Ishikawa (cell line): ENCODE results near the gene SGPP2.

Experiments
- CEBPB ChIP-seq: IDR thresholded peaks from 2 replicates; pipeline ENCODE4 v1.6.1; 2012
- CREB1 ChIP-seq: IDR thresholded peaks from 2 replicates; pipeline ENCODE4 v1.6.1; 2012; ENCODE audit warnings: low read depth
- EP300 ChIP-seq: IDR thresholded peaks from 2 replicates; pipeline ENCODE4 v1.6.1; 2012; ENCODE audit warnings: borderline replicate concordance
- FOXM1 ChIP-seq: IDR thresholded peaks from 2 replicates; pipeline ENCODE4 v1.6.1; 2012; ENCODE audit warnings: low read depth, borderline replicate concordance
- TAF1 ChIP-seq: IDR thresholded peaks from 2 replicates; pipeline ENCODE4 v1.6.1; 2012; ENCODE audit warnings: low read depth, mild to moderate bottlenecking
- TEAD4 ChIP-seq: IDR thresholded peaks from 2 replicates; pipeline ENCODE4 v1.6.1; 2012
- TF ChIP-seq, protein P1 (sequence below): IDR thresholded peaks from 2 replicates; pipeline ENCODE4 v1.6.1; 2012
- TF ChIP-seq, protein P2 (sequence below): IDR thresholded peaks from 2 replicates; pipeline ENCODE4 v1.6.1; 2012
- TF ChIP-seq, protein P3 (sequence below): IDR thresholded peaks from 2 replicates; pipeline ENCODE4 v1.6.1; 2012; ENCODE audit warnings: low read depth, mild to moderate bottlenecking

DNA sequence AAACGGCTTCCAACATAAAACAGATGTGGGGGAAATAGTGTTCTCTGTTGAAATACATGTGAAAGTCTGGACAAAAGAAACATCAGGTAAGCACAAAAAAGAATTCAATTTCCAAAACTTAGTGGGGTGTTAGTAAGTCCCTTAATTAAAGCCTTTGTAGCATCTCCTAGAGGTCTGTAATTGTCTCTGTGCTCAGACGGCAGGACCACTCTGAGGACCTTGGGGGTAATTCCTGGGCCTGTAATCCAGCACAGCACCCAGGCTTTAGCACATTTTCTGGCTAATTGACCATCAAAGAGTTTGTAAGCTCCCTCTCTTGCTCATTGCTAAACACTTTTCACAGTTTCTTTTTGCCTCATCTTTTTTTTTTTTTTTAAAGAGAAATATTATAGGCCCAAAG is 151.3 kb downstream of the SGPP2 start:
- TF ChIP-seq, protein P1, sequence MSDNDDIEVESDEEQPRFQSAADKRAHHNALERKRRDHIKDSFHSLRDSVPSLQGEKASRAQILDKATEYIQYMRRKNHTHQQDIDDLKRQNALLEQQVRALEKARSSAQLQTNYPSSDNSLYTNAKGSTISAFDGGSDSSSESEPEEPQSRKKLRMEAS: no peak
- TF ChIP-seq, protein P2, sequence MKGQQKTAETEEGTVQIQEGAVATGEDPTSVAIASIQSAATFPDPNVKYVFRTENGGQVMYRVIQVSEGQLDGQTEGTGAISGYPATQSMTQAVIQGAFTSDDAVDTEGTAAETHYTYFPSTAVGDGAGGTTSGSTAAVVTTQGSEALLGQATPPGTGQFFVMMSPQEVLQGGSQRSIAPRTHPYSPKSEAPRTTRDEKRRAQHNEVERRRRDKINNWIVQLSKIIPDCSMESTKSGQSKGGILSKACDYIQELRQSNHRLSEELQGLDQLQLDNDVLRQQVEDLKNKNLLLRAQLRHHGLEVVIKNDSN: no peak
- no peak for TF ChIP-seq TEAD4
- no peak for TF ChIP-seq EP300
- no peak for TF ChIP-seq CEBPB
- no peak for TF ChIP-seq FOXM1
- TF ChIP-seq CREB1: no peak
- TF ChIP-seq, protein P3, sequence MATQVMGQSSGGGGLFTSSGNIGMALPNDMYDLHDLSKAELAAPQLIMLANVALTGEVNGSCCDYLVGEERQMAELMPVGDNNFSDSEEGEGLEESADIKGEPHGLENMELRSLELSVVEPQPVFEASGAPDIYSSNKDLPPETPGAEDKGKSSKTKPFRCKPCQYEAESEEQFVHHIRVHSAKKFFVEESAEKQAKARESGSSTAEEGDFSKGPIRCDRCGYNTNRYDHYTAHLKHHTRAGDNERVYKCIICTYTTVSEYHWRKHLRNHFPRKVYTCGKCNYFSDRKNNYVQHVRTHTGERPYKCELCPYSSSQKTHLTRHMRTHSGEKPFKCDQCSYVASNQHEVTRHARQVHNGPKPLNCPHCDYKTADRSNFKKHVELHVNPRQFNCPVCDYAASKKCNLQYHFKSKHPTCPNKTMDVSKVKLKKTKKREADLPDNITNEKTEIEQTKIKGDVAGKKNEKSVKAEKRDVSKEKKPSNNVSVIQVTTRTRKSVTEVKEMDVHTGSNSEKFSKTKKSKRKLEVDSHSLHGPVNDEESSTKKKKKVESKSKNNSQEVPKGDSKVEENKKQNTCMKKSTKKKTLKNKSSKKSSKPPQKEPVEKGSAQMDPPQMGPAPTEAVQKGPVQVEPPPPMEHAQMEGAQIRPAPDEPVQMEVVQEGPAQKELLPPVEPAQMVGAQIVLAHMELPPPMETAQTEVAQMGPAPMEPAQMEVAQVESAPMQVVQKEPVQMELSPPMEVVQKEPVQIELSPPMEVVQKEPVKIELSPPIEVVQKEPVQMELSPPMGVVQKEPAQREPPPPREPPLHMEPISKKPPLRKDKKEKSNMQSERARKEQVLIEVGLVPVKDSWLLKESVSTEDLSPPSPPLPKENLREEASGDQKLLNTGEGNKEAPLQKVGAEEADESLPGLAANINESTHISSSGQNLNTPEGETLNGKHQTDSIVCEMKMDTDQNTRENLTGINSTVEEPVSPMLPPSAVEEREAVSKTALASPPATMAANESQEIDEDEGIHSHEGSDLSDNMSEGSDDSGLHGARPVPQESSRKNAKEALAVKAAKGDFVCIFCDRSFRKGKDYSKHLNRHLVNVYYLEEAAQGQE: no peak
- TF ChIP-seq TAF1: no peak
